Activated naive CD4-positive, alpha-beta T cell treated with Interleukin-2 at 50 U/mL for 16 hours (primary cell): ENCODE measurements around the gene CPTP.

Experiments used
- DNase-seq: peaks from one replicate; pipeline ENCODE4 v3.0.0-alpha.2; 2020

Gene CPTP

DNA sequence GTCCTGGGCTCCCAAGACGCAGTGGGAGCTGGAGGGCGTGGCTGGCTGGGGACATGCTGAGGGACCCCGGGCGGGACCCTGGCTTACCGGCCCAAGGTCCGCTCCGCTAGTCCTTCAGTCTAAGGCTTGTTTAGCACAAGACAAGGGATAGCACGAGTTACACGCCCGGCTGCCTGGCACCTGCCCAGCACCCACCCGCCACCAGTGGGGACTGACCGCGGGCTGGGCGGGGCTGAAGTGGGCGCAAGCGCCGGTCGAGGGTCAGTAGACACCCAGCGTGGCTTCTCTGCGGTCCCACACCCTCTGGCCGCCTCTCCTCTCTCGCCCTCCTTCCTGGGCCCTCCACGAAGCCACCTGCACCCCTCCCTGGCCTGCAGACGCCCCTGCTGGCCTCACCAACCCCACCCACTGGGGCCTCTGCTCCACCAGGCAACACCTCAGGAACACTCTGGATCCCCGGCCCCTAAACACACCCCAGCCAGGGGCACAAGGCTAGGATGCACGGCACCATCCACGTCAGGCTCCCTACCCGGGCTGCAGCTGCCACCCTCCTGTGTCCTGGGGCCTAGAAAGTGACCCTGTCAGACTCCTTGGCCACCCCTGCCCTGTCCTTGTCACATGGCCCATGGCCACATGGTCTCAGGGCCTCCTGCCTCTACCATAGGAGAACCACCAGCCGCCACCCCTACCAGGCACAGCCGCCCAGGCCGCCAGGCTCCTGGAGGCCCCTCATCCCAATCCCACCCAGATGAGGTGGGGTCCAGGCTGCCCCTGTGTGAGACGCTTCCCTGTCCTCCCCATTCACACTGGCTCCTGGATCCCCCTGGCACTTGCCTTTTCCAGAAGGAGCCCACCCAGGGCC, 12.6 kb downstream of the CPTP start:
- DNase-seq: no peak

DNA sequence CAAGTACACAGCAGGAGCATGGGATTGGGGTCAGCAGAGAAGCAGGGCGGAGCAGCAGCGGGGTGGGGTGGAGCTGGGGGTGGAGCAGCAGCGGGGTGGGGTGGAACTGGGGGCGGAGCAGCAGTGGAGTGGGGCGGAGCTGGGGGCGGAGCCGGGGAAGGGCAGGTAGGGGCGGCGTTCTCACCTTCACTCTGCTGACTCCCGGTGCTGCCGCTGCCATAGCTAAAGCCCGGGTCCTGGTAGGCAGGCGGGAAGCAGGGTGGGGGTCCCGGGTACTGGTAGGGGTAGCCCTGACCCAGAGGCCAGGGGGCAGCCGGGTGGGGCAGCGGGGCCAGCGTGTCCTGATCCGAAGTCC, 13.2 kb downstream of the CPTP start:
- peak; percentile 21 for DNase-seq

DNA sequence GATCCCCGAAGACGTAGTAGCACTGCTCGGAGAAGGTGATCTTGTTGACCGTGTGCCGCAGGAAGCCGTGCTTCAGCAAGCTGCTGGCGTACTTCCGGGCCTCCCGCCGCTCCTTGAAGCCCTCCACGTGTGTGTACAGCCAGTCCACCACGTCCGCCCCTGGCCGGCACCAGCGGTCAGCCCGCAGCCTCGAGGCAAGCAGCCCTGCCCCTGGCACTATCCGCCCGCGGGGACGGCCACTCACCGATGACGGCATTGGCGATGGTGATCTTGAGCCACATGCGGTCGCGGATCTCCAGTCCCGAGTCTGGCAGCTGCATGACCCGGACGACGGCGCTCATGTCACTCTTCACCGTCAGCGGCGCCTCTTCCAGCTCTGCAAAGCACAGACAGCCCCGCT, 13.7 kb downstream of the CPTP start:
- DNase-seq: no peak

DNA sequence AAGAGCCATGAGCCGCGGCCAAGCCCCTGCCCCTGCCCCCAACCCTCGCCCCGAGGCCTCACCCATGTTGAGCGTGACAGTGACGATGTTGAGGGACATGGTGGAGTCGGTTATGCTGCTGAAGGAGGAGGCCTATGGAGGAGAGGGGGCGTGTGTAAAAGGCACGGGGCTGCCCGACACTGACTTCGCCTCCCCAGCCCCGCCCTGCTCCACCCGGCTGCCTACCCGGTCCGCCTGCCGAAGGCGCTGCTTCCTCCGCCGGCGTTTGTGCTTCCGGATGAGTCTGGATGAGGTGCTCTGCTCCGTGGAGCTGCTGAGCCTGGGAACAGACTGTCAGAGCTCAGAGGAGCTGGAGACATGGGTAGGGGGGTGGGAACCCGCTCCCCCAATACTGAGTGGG, 15.6 kb downstream of the CPTP start:
- no peak for DNase-seq

DNA sequence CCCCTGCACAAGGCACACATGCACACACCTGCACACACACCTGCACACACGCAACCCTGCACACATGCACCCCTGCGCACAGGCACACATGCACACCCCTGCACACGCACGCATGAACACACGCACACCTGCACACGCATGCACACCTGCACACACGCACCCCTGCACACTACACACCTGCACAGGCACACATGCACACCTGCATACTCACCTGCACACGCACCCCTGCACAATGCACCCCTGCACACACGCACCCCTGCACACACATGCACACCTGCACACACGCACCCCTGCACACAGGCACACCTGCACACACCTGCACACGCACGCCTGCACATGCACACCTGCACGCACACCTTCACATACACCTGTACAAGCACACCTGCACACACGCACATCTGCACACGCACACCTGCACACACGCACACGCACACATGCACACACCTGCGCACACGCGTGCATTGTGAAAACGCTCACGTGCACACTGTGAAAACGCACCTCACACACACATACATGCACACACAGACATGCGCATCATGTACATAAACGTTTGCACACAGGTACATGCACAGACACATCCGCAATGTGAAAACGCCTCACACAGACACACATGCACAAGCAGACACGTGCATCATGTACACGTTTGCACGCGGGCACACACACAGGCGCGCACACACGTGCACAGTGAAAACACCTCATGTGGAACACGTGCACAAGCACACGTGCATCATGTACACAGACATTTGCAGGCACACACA, 16.4 kb downstream of the CPTP start:
- DNase-seq: no peak

DNA sequence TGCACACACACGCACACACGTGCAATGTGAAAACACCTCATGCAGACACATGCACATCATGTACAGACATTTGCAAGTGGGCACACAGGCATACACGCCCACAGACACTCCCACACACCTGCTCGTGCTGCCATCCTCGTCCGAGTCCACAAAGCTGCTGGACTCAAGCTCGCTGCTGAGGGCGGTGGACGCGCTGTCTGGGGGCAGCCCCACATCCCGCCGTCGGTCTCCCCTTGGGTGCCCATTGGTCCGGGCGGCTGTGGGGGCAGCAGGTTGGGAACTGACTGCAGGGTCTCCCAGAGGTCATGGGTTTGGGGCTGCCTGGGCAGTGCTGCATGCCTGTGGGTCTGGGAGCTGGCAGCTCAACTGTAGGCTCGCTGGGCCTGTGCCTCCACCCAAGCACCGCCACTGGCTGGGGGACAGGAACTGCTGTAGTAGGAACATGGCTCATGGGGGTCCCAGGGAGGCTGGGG, 17.0 kb downstream of the CPTP start:
- no peak for DNase-seq

DNA sequence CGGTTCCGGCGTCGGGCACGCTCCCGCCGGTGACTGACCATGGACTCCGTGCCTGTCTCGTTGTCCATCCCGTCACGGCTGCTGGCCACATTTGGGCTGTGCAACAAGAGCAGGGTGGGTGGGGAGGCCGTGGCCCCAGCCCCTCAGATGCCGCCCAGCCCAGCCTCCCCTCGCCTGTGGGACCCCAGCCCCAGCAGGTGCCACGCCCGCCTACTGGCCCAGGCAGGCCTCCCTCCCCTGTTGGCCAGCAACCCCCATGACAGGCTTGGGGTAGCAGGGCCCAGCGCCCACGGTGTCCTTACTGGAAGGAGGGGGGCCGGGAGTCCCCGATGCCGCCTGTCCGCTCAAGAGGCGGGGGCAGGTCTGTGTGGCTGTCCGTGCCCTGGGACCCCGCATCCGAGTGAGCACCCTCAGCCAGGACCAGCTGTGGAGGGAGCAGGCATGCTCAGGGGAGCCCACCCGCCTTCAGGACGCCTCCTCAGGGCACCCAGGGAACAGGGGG, 17.5 kb downstream of the CPTP start:
- DNase-seq: no peak

DNA sequence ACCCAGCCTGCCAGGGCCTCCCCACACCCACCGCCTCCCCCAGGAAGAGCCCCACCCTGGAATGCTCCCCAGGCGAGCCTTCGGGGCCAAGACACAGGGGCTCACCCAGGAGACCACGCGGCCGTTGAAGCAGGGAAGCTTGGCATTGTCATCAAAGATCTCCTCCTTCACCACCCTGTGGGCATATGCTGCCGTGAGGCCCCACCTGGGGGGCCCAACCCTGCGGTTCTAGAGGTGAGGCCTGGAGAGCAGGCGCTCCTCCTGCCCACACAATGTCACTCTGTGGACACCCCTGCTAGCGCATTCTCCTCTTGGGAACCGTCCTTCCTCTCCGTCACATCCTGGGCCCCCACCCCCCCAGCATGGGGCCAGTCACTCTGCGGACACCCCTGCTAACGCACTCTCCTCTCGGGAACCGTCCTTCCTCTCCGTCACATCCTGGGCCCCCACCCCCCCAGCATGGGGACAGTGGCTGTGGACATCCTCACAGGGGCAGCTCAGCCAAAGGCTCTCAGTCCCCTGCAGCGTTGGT, 18.0 kb downstream of the CPTP start:
- no peak for DNase-seq

DNA sequence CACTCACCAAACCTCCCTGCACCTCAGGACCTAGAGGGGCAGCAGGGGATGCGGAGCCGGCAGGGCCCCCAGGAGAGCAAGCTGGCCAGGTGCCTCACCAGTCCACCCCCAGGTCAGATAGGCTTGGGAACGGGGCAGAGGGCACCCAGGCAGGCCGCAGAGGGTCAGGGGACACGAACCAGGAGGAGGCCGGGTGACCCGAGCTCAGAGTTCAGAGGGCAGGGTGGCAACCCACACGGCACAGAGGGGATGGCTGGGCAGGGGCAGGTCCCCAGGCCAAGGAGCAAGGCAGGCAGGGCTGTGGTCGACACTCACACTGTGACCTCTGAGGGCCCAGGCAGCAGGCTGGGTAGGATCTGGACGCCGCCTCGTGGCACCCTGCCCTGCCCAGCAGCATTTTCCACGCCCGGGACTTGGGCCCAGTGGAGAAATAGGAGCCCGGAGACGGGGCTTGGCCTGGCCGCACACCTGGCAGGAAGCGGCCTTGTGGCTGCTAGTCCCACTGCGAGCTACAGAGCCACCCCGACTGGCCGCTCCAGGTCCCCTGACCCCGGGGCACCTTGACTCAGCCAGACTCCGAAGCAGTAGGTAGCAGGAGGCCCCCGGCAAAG, 19.3 kb downstream of the CPTP start:
- no peak for DNase-seq

DNA sequence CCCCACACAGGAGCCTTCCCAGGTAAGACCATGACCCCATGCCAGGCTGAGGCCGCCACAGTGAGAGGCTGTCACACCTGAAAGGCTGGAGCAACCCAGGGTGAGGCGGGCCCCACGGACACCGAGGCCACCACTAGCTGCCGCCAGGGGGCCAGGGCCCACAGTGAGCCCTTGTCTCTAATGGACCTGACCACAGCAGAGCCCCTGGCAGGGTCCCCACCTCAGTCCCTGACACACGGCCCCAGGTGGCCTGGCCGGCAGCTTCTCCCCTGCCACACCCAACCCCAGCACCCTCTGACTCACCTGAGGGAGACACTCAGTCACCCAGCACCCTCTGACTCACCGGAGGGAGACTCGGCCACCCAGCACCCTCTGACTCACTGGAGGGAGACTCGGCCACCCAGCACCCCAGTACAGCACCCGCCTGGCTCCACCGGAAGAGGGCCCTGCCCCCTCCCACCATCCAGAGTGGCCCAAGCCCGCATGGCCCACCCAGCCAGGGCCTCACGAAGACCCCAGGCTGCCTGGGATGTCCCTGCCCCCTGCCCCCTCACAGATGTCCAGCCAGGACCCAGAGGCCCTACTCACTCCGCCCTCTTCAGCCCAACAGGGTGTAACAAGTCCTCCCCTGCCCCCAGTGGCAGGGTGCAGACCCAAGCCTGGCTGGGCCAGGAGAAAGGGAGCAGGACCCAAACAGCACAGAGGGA, 20.2 kb downstream of the CPTP start:
- DNase-seq: peak; percentile 62

DNA sequence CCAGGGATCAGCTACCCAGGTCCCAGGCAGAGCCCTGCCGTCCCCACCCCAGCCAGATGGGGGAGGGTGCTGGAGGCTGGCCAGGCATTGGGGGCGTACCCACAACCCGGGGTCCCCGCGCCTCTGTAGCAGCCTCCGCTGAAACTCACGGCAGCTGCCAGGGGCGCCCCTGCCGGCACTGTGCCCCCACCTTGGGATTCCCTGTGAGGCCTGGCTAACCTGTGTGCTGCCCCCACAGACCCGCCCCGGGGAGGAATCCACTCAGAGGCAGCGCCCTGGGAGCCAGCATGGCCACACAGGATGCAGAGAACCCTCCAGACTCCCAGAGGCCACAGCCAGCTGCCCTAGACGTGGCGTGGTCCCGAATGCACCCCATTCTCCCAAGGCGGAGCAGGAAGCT, 20.8 kb downstream of the CPTP start:
- DNase-seq: no peak

DNA sequence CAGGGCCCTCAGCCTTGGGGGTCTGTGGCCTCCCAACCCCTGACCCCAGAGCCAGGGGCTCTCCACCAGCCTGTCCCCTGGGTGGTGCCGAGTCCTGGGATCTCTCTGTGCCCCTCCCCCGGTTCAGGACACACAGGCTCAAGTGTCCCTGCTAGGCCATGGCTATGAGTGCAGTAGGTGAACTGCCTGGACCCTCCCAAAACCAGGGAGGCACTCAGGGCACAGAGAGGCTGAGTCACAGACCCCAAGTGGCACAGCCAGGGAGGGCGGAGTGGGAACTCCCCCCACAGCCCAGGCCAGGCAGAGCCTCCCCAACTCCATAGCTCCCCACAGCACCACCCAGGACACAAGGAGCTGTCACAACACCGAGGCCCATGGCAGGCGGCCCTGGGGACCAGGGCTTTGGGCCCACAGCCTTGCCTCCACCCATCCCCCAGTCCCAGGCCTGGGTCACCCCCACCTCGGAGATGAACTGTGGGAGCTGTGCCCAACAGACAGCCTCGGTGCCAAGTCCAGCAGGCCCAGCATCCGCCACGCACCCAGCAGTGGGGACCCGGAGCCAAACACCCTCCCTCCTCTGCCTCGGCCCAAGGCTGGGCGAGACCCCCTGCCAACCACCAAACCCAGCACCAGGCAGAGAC, 21.4 kb downstream of the CPTP start:
- no peak for DNase-seq

DNA sequence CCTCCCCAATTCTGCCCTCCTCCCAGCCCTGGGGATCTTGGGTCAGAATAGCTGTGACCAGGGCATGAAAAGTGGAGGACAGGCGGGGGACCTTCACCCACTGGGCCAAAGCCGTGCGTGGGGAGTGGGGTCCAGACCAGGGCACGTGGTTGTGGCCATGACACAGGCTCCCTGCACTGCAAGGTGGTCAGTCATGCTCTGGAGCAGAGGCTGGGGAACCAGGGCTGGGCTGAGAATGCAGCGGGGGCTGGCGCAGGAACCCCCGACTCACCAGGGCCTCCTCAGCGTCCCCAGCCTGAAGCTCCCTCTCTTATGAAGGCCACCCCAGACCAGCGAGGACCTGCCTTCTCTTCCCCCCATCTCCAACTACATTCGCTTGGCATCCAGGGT, 21.9 kb downstream of the CPTP start:
- DNase-seq: no peak

DNA sequence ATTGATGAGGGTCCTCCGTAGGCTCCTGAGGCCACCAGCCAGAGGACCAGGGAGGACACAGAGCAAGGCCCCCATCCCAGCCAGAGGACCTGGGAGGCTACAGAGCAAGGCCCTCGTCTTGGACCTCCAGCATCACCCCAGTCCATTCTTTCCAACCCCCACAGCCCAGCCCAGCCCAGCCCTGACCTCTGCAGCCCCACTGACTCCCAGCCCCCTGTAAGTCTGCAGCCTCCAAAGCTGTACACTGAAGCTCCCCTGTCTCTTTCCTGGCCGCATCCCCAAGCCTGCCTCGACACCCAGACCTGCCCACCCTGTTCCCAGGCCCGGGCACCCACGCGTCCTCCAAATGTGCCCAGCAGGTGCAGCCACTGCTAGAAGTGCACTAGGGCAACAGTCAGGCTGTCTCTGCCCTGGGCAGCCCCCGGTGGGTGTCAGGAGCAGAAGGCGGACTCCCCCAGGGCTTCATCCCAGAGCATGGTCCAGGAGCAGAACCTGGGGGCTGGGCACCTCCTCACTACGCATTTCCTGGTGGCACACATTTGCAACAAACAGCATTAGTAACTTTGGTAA, 22.5 kb downstream of the CPTP start:
- DNase-seq: no peak

DNA sequence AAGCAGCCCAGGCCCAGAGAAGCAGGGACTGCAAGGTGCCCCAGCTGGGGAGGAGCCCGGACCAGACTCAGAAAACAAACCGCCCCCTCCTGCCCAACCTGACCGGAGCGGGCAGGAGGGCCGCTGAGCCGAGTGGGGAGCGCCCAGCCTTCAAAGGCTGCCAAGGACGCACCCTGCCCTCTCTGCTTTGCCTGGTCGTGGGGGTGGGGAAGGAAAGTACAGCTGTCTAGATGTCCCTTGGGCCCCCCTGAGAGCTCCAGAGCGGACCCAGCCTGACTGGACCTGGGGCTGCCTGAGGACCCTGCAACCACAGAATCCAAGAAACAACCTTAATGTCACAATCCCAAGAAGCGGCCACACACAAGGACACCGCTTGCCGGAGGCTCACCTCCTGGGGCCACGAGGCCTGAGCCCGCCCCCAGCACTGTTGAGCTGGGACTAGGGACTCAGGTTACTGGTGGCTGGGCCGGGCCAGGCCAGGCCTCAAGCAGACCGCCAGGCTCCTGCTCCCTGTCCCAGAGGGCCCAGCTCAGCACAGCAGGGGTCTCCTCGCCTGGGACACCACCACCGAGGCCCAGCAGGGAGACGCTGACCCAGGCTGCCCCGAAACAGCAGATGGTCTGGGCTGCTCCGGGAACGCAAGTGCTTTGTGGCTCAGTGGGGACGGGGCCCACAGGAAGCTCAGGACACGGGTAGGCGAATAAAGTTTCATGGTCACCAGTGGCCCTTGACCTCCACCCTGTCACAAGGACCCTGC, 23.2 kb downstream of the CPTP start:
- DNase-seq: no peak

DNA sequence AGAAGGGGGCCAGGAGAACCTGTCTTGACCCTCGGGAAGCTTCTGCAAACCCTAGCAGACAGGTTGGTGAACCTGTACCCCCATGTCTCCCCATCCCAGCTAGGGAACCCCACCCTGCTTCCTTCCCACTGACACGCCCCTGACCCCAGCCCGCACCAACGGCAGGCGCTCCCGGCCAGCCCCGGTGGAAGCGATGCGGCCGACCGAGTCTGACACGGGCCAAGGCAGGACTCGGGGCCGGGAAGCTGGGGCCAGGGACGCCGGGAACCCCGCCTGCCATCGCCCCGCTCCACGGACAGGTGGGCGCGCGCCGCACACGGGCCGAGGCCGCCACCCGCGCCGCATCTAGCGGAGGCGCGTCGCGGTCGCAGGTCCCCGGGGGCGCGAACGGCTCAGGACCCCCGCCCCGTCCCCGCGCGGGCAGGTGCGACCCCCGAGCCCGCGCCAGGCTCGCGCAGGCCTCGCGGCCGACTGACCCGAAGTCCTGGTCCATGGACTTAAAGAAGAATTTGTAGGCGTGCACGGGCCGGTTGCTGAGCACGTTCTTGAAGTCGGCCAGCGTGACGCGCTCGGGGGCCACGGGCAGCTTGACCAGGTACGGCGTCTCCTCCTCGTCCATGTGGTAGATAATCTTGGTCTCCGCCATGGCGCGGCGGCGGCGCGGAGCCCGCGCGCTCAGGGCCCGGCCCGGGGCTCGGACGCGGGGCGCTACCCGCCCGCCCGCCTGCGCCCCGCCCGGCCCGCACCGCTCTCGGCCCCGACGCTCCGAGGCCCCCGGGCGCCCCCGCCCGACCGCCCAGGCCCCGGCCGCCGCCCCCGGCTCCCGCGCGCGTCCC, 24.0 kb downstream of the CPTP start:
- DNase-seq: no peak

DNA sequence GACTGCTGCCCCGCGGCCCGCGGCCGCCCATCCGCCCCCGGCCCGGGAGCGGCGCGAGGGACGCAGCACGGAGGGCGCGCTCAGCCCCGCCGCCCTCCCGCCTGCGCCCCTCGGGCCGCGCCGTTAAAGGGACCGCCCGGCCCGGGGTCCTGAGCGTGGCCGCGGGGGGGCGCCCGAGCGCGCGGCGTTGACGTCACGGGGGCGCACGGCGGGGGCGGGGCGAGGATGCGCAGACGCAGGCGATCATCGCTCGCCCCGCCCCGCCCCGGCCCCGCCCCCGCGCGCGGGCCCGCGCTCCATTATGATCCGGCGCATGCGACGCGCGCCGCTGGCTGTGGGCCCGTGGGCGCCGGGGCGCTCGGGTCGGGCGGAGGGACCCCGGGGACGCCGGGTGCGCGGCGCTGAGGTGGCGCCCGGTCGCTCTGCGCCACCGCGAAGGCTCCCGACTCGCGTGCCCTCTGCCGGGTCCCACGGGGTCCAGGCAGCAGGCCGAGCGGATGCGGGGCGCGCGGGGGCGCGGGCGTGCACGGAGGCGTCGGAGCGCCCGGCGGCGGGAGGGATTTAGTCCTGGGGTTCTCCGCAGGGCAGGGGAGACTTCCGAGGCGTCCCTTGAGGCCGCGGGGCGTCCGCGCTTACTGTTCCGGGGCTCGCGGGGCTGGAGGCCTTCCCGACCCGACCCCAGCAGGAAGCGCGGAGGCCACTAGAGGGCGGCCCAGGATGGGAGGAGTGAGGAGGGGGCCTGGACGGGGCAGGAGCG, 24.8 kb downstream of the CPTP start, which contains the start of gene DVL1:
DVL1 (minus strand) TSS at position 163 of the 757 bp plus-strand sequence. CDS start 353 bp downstream, outside the sequence.
- peak; percentile 66 for DNase-seq

DNA sequence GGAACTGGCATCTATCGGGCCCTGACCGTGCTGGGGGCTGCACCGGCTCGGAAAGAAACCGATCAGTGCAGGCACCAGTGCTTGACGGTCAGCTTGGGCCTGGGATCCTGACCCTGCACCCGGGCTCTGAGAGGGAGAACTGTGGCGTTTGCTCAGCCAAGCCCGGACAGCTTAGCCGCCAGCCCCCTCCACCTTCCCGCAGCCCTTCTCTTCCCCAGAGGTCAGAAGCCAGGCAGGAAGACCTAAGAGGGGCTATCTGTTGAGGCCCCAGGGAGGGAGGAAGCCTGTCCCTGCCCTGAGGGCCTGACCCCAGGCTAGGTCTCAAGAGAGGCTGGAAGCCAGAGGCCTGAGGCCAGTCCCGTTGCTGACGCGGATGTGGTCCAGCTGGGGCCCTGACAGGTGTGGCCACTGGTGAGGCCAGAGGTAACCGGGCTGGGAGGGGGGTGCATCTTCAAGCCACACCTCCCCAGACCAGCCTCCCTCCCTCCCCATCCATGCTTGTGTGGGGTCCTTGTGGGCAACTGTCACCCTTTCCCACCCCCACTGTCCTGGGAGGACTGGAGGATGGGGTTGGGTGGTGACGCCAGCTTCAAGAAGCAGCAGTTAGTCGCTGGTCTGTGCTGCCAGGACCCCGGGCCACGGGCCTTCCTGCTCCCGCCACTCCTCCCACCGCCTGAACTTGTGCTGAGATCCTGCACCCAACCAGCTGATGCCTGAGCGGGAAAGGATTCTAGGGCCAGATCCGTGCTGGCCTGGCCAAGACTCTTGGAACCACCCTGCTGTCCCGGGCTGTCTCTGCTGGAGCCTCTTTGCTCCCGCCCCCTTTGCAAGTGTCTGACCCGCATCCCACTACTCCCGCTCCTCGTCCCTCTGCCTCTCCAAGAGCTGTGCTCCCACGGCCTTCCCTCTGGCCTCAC, 27.2 kb downstream of the CPTP start:
- DNase-seq: no peak
